ENCODE measurements around the gene SELENOO.

The SELENOO gene

DNA sequence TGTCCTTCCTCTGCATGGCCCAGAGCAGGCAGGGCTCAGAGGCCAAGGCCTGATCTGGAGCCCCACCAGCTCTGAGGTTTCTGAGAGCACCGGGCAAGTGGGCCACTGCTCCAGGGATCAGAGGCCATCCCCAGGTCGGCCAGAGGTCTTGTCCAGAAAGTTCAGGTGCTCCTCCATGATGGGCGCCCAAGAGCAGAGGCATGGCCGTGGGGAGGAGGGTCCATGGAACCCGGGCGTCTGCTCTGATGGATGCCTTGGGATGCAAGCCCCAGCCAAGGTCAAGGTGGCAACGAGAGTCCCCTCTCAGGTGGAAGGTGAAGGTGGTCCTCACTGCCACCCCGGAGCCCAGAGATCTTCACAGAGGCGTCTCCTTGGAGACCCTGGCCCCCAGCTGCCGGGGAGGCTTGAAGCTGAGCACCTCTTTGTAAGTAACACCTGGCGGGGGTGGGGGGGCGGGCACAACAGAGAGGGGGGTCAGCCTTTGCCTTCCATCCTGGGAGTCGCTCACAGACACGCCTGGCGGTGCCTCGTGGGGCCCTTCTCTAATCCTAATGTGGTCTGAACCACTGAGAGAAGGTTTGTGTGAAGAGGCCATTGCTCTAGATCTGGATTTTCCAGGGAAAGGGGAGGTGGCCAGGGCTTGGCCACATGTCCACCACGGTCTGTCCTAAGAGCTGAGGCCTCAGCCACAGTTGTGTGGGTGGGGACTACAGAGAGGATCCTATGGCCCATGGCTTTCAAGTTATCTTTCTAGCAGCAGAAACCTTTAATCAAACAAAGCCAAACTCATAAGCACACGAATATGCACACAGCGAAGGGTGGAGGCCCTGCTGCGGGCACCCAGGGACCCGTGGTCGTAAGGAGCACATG is 52.5 kb downstream of the SELENOO start:
- no peak for DNase-seq (ENCODE audit: low spot score)

DNA sequence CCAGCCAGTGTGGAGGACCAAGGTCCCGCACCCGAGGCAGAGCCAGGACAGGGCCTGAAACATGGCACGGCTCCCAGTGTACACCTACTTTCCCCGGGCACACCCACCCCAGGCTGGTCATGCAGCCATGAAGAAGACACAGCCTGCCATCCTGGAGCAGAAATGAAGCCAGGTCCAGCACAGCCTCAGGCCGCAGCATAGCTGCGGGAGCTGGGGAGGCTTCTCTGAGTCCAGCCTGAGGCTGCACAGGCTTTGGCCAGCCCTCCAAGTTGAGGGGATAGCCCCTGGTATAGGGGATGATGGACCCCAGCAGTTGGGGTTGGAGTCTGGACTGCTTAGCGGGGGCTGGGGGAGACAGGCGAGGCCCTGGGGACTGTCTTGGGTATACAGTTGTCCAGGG is 53.1 kb downstream of the SELENOO start:
- no peak for DNase-seq (ENCODE audit: low spot score)

DNA sequence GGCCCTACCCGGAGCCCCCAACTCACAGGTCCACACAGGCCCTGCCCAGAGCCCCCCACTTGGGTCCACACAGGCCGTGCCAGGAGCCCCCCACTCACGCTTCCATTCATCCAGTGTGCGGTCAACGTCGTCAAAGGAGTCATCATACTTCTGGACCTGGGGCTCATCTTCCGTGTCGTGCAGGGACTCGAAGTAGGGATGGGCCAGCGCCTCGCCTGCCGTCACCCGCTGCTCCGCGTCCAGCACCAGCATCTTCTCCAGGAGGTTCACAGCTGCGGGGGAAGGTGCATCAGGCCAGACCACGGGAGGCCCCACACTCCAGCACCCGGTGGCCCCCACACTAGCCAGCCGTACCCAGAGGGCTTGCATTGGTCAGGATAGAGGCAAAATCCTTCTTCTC is 54.3 kb downstream of the SELENOO start:
- no peak for DNase-seq (ENCODE audit: low spot score)

DNA sequence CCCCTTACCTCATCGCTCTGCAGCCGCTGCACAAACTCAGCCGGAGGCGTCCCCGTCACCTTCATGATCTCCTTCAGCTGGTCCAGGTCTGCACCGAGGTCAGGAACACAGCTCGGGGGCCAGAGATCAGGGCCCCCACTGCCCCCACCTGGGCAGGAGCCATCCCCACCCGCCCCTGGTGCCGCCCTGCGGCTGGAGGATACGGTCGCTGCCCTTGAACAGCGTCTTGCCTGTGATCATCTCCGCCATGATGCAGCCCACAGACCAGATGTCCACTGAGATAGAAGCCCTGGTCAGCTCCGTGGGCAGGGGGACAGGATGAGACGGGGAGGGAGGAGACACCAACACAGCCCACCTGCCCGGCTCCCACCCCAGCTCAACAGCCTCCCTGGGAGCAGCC is 54.8 kb downstream of the SELENOO start:
- DNase-seq (ENCODE audit: low spot score) = no peak

DNA sequence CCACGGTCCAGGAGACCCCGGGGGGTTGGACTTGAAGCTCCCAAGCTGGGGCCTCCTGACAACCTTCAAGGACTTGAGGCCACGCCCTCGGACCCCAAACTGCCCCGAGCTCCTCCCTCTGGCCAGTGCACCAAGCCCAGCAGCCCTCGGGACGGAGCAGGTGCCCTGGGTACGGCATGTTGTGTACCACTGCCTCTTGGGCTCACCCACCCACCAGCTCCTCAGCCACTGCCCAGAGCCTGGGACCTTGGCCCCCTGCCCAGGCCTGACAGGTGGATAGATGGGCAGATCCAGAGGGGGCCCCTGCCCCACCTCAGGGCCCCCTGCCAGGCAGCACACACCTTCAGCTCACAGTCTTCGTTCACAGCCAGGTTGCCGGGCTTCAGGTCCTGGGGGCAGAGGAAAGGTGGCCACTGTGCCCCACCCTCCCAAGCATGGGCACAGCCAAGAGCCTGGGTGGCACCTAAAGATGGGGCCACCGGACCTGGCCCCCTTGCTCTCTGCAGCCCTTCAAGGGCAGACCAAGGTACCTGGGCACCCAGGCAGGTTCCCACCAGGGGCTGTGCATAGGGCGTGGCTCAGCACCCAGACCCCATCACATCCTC is 55.5 kb downstream of the SELENOO start:
- no peak for DNase-seq (ENCODE audit: low spot score)

DNA sequence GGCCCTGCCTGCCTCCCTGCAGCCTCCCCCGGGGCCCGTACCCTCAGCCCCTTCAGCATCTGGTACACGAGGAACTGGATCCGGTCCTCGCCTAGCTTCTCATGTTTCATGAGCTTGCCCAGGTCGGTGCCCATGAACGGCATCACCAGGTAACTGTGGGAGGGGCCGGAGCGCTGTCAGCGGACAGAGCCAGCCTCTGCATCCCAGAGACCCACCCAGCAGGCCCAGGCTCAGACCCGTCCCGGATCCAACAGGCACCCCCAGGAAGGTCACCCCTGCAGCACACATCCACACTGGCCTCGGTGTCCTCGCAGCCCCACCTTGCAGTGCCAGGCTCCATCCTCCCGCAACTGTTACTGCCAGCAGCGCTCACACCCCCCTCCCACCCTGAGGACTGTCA is 56.2 kb downstream of the SELENOO start:
- no peak for DNase-seq (ENCODE audit: low spot score)

DNA sequence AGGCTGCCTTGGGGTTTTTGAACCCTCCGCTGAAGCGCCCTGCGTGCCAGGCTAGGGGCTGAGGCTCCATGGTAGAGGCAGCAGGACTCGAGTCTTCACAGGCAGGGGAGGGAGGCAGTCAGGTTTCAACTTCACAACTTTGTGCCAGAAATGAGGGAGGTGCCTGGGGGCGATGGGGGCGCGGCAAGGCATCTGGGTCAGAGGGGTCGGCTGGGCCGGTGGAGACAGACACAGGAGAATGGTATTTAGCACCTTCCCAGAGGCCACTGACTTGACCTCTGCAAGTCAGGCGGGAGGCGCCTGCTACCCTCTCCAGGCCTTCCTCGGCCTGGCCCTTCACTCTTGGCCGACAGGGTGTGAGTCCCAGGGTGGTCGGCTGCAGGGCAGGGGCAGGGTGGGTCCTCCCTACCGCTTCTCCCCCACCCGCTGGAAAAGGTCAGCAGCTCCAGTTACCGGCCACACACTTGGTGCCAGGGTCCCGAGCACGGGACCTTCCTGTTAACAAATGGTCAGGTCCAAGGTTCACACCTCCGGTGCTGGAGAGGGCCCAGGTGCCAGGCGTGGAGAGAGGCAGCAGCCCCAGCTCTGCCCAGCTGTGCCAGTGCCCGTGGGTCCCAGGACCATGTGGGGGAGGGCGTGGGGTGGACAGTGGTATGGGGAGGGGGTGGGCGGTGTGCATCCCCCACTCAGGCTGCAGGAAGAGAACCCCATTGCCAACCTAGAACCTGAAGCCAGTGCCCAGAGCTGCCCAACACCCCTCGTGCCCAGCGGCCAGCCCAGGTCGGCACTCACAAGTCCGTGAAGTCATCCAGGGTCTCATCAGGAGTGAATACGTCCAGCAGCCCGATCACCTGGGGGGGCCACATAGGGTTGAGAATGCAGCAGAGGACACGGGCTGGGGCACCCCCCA is 56.9 kb downstream of the SELENOO start:
- DNase-seq (ENCODE audit: low spot score) = no peak

DNA sequence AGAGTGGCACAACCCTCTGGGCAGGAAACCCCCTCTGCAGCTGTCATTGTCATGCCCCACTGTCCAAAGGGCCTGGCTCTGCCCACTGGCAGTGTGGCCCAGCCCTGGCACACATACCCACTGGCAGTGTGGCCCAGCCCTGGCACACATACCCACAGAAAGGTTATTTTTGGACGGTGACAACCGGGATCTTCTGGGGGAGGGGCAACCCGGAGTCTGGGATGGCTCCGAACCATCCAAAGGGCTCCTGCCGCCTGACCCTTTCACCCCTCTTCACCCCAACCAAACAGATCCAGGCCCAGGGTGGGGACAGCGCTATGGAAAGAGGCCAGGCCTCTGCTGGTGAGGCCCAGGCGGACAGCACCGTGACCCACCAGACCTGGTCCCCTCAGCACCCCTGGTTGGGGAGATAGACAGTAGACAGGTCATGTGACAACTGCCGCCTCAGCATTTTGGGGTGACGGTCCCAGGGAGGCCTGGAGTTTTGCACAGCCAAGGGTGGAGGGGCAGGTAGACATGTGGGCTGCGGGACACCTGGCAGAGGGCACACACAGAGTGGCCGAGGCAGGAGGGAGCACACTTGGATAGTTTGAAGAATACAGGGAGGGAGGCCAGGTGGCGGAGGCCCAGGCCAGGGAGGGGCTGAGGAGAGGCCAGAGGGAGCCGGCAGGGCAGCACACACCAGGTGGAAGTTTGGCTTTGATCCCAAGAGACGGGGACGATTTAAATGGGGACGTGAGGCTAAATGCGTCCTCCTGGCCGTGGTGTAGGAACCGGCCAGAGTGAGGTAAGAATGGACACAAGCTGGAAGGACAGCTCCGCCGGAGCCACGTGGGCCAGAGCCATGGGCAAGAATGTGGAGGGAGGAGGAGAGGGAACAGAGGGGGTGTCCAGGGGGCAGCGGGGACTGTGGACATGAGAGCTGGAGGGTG is 57.8 kb downstream of the SELENOO start:
- no peak for DNase-seq (ENCODE audit: low spot score)

DNA sequence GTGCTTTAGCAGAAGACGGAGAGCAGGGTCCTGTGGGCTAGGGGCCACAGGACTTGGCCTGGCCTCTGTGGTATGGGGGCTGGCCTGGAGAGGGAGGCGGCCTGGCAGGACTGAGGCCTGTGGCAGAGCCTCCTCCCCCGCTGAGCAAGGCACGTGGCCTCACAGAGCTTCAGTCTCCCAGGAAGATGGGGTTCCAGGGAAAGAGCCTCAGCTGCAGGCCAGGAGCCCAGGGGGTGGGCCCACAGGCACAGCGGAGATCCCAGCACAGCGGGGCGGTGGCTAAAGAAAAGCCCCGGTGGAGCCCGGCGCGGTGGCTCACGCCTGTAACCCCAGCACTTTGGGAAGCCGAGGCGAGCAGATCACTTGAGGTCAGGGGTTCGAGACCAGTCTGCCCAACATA is 58.5 kb downstream of the SELENOO start:
- no peak for DNase-seq (ENCODE audit: low spot score)

DNA sequence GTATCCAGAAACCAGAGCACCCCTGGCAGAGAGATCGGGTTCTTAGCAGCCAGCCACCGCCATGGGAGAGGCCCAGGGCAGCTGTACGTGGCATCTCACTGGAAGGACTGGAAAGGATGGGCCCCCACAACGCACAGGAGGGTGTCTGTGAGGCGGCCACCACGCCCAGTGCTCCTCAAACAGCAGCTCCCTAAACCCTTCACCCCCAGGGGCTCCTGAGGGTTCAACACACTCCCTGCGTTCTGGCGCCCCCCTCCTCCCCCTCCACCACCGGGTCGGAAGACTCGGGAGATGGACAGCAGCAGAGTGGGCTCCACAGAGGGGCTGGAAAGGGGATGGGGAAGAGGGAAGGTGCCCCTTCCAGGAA is 59.6 kb downstream of the SELENOO start:
- no peak for DNase-seq (ENCODE audit: low spot score)

DNA sequence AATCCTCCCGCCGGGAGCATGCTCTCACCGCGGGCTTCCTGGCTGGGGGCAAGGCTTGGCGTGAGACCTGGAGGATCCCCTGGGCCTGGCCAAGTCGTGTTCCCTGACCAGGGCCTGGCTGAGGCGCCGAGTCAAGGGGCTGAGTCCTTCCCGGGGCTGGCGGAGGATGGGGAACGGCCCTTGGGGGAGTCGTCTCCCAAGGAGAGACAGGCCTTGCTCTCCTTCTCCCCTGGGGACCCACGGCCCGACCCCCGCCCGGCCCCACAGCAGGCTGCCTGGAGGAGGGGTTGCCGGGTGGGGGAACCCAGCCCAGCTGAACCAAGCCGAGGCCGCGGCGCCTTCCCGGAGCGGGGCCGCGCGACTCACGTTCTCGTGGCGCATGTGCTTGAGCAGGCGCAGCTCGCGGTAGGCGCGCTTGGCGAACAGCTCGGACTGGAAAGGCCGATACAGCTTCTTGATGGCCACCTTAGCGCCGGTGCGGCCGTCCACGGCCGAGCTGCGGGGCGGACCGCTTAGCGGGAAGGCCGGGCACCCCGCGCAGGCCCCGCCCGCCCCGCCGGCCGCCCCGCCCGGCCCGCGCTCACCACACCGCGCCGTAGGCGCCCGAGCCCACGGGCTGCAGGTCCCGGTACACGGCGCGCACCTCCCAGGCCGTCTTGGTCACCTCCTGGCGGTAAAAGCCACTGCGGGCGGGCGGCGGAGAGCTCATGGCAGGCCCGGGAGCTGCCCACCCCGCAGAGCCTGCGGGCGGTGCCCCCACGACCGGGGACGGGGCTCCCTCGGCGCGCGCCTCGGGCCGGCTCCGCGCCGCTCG is 60.2 kb downstream of the SELENOO start:
- DNase-seq (ENCODE audit: low spot score) = no peak

DNA sequence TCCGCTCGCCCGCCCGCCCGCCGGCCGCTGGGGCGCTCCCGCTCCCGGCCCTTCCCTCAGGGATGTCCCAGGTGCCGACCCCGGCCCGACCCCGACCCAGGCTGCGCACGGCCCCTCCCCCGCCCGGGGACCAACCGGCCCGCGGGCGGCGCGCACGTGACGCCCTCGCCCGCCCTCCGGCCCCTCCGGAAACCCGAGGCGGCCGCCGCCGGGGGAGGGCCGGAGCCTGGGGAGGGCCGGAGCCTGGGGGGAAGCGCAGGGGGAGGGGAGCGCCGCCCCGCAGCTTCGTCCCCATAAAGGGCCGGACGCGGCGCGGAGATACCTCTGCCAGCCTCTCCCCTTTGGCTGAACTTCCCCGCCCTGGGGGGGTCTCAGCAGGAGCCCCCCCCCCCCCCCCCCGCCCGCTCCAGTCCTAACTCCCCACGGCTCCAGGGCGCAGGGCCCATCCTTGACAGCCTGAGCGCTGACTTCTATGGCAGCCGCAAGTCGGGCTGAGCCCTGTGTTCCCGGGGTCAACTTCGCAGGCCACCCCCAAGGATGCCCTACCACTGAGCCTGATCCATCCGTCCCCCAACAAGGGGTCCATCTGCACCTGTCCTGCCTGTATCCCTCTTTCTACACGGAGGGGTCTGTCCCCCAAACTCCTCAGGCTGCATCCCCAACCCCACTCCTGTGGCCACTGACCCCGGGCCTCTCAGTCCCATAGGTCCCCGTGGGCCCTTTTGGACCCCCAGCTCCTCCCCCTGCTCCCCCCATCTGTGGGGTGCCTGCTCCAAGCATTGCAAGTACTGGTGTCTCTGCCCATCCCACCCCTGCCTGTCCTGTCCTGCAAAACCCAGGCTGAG is 61.0 kb downstream of the SELENOO start, which contains the start of gene MAPK12:
Gene MAPK12, minus strand, starts transcription at position 69 of the 845 bp plus-strand sequence. CDS start 174 bp downstream, outside the sequence.
- DNase-seq (ENCODE audit: low spot score) = no peak

DNA sequence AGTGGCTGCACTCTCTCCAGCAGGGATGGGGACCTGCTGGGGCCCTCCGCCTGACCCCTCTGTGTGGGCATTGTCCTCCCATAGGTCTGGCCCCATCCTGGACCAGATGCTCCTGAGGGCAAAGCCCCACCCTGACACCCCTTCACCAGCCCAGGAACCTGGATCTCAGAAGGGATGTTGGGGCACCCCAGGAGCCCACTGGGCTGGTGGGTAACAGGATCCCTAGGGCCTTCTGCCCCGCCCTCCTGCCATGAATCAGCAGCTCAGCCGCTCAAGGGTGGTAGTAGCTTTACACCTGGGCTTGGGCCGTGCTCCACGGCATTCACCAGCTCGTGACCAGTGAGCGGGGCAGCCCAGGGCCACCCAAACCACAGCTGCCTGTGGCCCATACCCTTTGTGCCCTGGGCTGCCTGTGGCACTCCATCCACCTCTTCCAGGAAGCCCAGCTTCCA is 61.7 kb downstream of the SELENOO start:
- no peak for DNase-seq (ENCODE audit: low spot score)

DNA sequence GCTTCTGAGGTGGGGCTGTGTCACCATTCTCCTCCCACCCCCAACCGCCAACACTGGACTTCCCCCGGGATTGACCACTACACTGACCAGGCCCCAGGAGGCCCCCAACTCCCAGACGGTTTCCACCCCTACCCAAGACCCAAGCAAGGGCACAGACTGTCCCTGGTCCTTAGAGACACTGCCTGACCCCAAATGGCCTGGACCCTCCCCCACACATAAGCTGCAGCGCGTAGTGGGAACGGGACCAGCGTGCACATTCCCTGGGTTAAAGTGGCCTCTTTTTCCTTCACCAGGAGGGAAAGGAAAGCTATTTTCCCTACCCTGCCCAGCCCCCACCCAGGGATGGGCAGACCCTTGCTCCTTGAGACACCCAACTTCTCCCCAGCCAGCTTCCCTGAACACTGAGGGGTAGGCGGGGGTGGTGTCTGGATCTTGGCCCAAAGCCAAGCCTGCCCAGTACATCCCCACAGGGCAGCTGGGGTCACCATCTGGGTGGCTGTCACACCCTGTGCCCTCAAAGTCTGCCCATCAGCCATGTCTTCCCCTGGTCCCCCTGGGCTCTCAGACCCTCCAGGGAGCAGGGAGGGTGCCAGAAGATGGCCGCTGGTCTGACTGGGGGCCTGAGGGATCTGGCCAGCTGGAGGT is 62.3 kb downstream of the SELENOO start:
- DNase-seq (ENCODE audit: low spot score) = no peak

DNA sequence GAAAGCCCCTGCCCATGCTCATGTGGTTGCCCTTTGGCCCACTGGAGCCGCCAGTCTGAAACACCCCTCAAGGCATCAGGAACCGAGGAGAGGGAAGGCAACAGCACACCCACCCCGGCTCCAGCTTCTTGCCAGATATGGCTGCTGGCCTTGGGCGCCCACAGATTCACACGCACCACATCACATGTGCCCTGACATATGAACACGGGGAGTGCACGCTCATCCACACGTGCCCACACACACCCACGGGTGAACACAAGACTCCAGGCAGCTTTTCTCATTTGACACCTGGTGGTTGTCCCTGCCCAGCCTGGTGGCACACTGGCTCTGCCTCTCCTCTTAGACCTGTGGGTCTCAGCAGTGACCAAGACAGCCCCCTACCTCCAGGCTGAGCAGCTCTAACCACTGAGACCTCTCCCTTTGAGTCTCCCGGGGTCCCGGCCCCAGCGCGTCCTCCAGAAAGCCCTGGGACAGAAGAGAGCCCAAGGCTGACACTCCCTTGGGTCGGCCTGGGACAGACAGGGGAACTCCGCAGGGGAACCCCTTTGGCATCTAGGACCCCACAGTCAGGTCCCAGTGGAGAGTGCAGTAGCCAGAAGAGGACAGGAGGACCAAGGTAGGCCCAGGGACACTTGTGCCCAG is 63.4 kb downstream of the SELENOO start:
- DNase-seq (ENCODE audit: low spot score) = no peak

DNA sequence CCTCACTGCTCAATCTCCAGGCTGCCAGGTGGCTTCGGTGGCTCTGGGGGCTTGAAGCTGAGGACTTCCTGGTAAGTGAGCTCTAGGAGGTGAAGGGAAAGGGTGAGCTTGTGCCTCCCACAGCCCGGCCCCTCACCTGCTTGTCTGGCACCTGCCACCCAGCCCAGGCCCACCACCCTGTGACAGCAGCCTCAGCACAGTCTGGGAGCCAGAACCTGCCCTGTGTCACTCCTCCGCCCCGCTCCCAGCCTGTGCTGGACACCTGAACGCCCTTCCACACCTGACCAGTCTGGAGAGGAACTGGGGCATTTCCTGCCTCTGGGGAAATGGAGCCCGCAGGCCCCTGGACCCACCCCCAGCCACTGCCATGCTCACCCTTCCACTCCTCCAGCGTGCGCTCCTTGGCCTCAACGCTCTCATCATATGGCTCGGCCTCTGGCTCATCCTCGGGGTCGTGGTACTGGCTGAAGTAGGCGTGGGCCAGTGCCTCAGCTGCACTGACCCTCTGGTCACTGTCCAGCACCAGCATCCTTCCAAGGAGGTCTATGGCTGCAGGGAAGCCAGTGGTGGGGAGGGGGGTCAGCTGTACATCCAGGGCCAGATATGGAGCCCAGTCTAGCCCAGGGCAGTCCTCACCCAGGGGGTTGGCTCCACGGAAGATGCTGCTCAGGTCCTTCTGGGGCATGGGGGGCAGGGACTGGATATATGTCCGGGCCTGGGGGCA is 64.3 kb downstream of the SELENOO start:
- no peak for DNase-seq (ENCODE audit: low spot score)

DNA sequence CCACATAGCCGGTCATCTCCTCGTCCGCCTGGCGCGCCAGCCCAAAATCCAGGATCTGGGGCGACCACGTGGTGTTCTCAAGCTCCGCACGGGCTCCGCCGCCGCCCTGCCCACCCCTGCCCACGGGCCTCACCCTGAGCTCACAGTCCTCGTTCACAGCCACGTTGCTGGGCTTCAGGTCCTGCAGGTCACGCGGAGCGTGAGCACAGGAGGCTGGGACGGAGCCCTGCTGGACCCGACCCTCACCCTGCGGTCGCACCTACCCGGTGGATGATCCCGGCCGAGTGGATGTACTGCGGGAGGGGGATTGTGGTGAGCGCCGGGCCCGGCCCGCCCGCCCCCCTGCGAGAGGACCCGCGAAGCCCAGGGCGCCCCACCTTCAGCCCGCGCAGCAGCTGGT is 66.2 kb downstream of the SELENOO start:
- DNase-seq (ENCODE audit: low spot score) = no peak

Measured in hematopoietic multipotent progenitor cell treated with erythropoietin and hydrocortisone succinate and interleukin-3 and kit ligand, for 17 days (in vitro differentiated cells).